ENCODE measurements around the gene PRUNE2.

- TF ChIP-seq, protein P1, sequence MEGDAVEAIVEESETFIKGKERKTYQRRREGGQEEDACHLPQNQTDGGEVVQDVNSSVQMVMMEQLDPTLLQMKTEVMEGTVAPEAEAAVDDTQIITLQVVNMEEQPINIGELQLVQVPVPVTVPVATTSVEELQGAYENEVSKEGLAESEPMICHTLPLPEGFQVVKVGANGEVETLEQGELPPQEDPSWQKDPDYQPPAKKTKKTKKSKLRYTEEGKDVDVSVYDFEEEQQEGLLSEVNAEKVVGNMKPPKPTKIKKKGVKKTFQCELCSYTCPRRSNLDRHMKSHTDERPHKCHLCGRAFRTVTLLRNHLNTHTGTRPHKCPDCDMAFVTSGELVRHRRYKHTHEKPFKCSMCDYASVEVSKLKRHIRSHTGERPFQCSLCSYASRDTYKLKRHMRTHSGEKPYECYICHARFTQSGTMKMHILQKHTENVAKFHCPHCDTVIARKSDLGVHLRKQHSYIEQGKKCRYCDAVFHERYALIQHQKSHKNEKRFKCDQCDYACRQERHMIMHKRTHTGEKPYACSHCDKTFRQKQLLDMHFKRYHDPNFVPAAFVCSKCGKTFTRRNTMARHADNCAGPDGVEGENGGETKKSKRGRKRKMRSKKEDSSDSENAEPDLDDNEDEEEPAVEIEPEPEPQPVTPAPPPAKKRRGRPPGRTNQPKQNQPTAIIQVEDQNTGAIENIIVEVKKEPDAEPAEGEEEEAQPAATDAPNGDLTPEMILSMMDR (IDR thresholded peaks at IDR 0.05; ENCODE audit: borderline replicate concordance, extremely low read depth, low read length, poor library complexity, severe bottlenecking), result no peak
- no peak for TF ChIP-seq EZH2 (IDR thresholded peaks at IDR 0.05; ENCODE audit: borderline replicate concordance, low read depth, low read length, severe bottlenecking)
These were observed 212.0 kb downstream of the PRUNE2 start for GRCh38 chr9:76693912-76694311.
